Suprapubic skin (tissue), 4 donors: ENCODE measurements around the gene LETM1. TPM values are rescaled to one million over a fixed set of nuclear protein-coding genes. Genes with fewer than 3 reads are reported as not detected.

Source experiments
- DNase-seq, 2 donors: peaks; one replicate each; pipeline ENCODE4 v3.0.0-alpha.2; 2019; ENCODE audit warnings: low spot score in 2 of 2
- H3K27ac ChIP-seq: fragments of 200-600 bp; sonication (generic); one replicate; pipeline ENCODE4 v1.5.1; 2019
- H3K27me3 ChIP-seq: fragments of 200-600 bp; sonication (generic); one replicate; pipeline ENCODE4 v1.5.1; 2019
- H3K36me3 ChIP-seq: fragments of 200-600 bp; sonication (generic); one replicate; pipeline ENCODE4 v1.5.1; 2019
- H3K4me1 ChIP-seq: fragments of 200-600 bp; sonication (generic); one replicate; pipeline ENCODE4 v1.5.1; 2019
- H3K4me3 ChIP-seq: fragments of 200-600 bp; sonication (generic); one replicate; pipeline ENCODE4 v1.5.1; 2019; ENCODE audit warnings: mild to moderate bottlenecking
- H3K9me3 ChIP-seq: fragments of 200-600 bp; sonication (generic); one replicate; pipeline ENCODE4 v1.5.1; 2019
- CTCF ChIP-seq, 2 donors: fragments of 200-600 bp in 1 of 2; fragments of 450-650 bp in 1 of 2; sonication (generic) in 1 of 2; IDR thresholded peaks; one replicate each; pipeline ENCODE4 v1.5.1; 2016 to 2019; ENCODE audit warnings: antibody characterized with exemption in 2 of 2, mild to moderate bottlenecking in 1 of 2, moderate library complexity in 1 of 2
- EP300 ChIP-seq: sonication (generic); formaldehyde crosslinking; IDR thresholded peaks from one replicate; pipeline ENCODE4 v1.6.1; 2017; ENCODE audit warnings: antibody characterized with exemption
- POLR2A ChIP-seq, 2 donors: fragments of 450-650 bp; IDR thresholded peaks; one replicate each; pipeline ENCODE4 v1.6.1; 2017; ENCODE audit warnings: antibody characterized with exemption in 2 of 2, mild to moderate bottlenecking in 2 of 2, moderate library complexity in 2 of 2
- POLR2AphosphoS5 ChIP-seq, 3 donors: sonication (generic); formaldehyde crosslinking; IDR thresholded peaks; one replicate each; pipeline ENCODE4 v1.6.1; 2017; ENCODE audit warnings: antibody characterized with exemption in 3 of 3
- WGBS: methylation state at CpG from one replicate; pipeline ENCODE4 v1.1.5; 2018; 5-methylcytosine and 5-hydroxymethylcytosine counted together
- total RNA-seq, 4 donors: library from RNA; depleted of rRNA; stranded (reverse); fragments of >200 nt; gene quantifications; one replicate each; pipeline ENCODE4 v1.1.0, GENCODE V29; 2016

The LETM1 gene
- total RNA-seq, 4 donors from 2014 or later, result 64.0 to 73.5 (median 65.2) TPM

- Histone ChIP-seq H3K4me1 (peaks cover 72% of the 10 kb centered on the region), H3K4me3 (peak within 1 kb of the TSS; percentile 70), H3K9me3 (no peaks in the 10 kb centered on the region), H3K27me3 (peaks cover 42% of the 10 kb centered on the region), H3K36me3 (no peaks in the 10 kb centered on the region), H3K27ac (peak within 1 kb of the TSS; percentile 77)
- 0% methylated on average over 20 of the region's 95 CpGs for WGBS
- TF ChIP-seq CTCF (IDR thresholded peaks at IDR 0.05), result no peak
- TF ChIP-seq POLR2A (IDR thresholded peaks at IDR 0.05), result peak in 1 of 2 donors; percentile 32
- no peak for TF ChIP-seq POLR2AphosphoS5 (IDR thresholded peaks at IDR 0.05)
- no peak for DNase-seq
These were observed 63.0 kb downstream of the LETM1 start, which contains the start of gene FGFR3 for GRCh38 chr4:1792832-1793495. FGFR3 (plus strand) TSS chr4:1793293; CDS start chr4:1793935, 642 bp downstream.

GRCh38 chr4:1792158-1792831 is 63.7 kb downstream of the LETM1 start:
- H3K4me3 ChIP-seq, result peak overlapping the region; percentile 70
- no peaks in the 10 kb centered on the region for H3K36me3 ChIP-seq
- TF ChIP-seq EP300, result no peak
- TF ChIP-seq POLR2A (IDR thresholded peaks at IDR 0.05), result no peak
- no peak for TF ChIP-seq CTCF (IDR thresholded peaks at IDR 0.05)
- no peak for TF ChIP-seq POLR2AphosphoS5 (IDR thresholded peaks at IDR 0.05)
- no peaks in the 10 kb centered on the region for H3K9me3 ChIP-seq
- no peak overlapping the region for H3K27ac ChIP-seq
- peaks cover 37% of the 10 kb centered on the region for H3K27me3 ChIP-seq
- DNase-seq, result no peak
- peaks cover 72% of the 10 kb centered on the region for H3K4me1 ChIP-seq
- 67% methylated on average over 11 of the region's 29 CpGs for whole genome bisulfite sequencing

GRCh38 chr4:1790005-1790404 is 66.0 kb downstream of the LETM1 start:
- Histone ChIP-seq H3K9me3 (no peaks in the 10 kb centered on the region), H3K4me1 (peaks cover 78% of the 10 kb centered on the region), H3K4me3 (no peak overlapping the region), H3K36me3 (no peaks in the 10 kb centered on the region), H3K27ac (peak overlapping the region; percentile 55), H3K27me3 (peaks cover 18% of the 10 kb centered on the region)
- TF ChIP-seq POLR2A (IDR thresholded peaks at IDR 0.05) (no peak), EP300 (no peak), CTCF (IDR thresholded peaks at IDR 0.05) (no peak), POLR2AphosphoS5 (IDR thresholded peaks at IDR 0.05) (no peak)
- no peak for DNase-seq
- 71% methylated on average over 9 of the region's 10 CpGs for WGBS

- Histone ChIP-seq H3K27me3 (peaks cover 14% of the 10 kb centered on the region), H3K9me3 (no peaks in the 10 kb centered on the region), H3K36me3 (no peaks in the 10 kb centered on the region), H3K27ac (peak overlapping the region; percentile 55), H3K4me1 (peaks cover 78% of the 10 kb centered on the region), H3K4me3 (no peak overlapping the region)
- no peak for DNase-seq
- WGBS, result 77% methylated on average over 13 of the region's 21 CpGs
- TF ChIP-seq POLR2A (IDR thresholded peaks at IDR 0.05) (no peak), CTCF (IDR thresholded peaks at IDR 0.05) (no peak), EP300 (no peak), POLR2AphosphoS5 (IDR thresholded peaks at IDR 0.05) (no peak)
These were observed 66.4 kb downstream of the LETM1 start for GRCh38 chr4:1789552-1789951.

- Histone ChIP-seq H3K4me3 (no peak overlapping the region), H3K4me1 (peaks cover 78% of the 10 kb centered on the region), H3K27me3 (peaks cover 5% of the 10 kb centered on the region), H3K27ac (peak overlapping the region; percentile 22), H3K36me3 (no peaks in the 10 kb centered on the region), H3K9me3 (no peaks in the 10 kb centered on the region)
- TF ChIP-seq EP300 (no peak), CTCF (IDR thresholded peaks at IDR 0.05) (no peak), POLR2A (IDR thresholded peaks at IDR 0.05) (no peak), POLR2AphosphoS5 (IDR thresholded peaks at IDR 0.05) (no peak)
- DNase-seq, result no peak
- 62% methylated on average over 13 of the region's 13 CpGs for WGBS
These were observed 67.5 kb downstream of the LETM1 start for GRCh38 chr4:1788254-1788973.
